ENCODE data around the gene SAP30L. TPM values are rescaled to one million over a fixed set of nuclear protein-coding genes. Genes with fewer than 3 reads are reported as not detected.

Gene SAP30L
- total RNA-seq, 1 experiment from 2014 or later: 53.0 TPM

- Histone ChIP-seq H3K9me2 (ENCODE audit: insufficient read depth) (0 out of 2 replicates have a peak, but pooled peaks cover 3% of the 10 kb centered on the region), H3K4me1 (replicated peaks; ENCODE audit: insufficient read depth) (no peaks in the 10 kb centered on the region), H4K20me1 (ENCODE audit: insufficient read depth) (no peaks in the 10 kb centered on the region), H3K36me3 (ENCODE audit: low read depth) (no peaks in the 10 kb centered on the region), H3K9me3 (ENCODE audit: insufficient read depth, low read depth) (no peaks in the 10 kb centered on the region), H3K79me2 (ENCODE audit: low read depth) (no peaks in the 10 kb centered on the region), H3K4me2 (no peak overlapping the region), H3K27me3 (ENCODE audit: insufficient read depth, low read depth) (peaks cover 6% of the 10 kb centered on the region; the same call in 1 of the 2 replicates), H2AFZ (no peak overlapping the region), H3K27ac (no peak overlapping the region), H3K4me3 (no peak overlapping the region), H3F3A (ENCODE audit: insufficient read depth, low read depth) (no peaks in the 10 kb centered on the region)
- ChIA-PET POLR2A (ENCODE audit: unreplicated experiment) (no interaction called here), CTCF (no interaction called here)
- no TSS peak for BruUV-seq (replicated peaks)
- DNase-seq: no peak
- intact Hi-C loops (cut with micrococcal nuclease; ENCODE audit: unreplicated experiment): loop anchor here (10.0 kb wide), 1 partner anchor 658 kb away; no protein-coding TSS in a partner anchor
- no peak for TF ChIP-seq CTCF (conservative IDR thresholded peaks at IDR 0.05)
- no peak for TF ChIP-seq EZH2 (IDR thresholded peaks at IDR 0.05; ENCODE audit: low read depth)
Observed at GRCh38 chr5:154493274-154493673, 47.5 kb downstream of the SAP30L start.

- Histone ChIP-seq H3K4me3 (no peak overlapping the region), H3K4me2 (no peak overlapping the region), H3K9me3 (ENCODE audit: insufficient read depth, low read depth) (no peaks in the 10 kb centered on the region), H3K4me1 (replicated peaks; ENCODE audit: insufficient read depth) (no peaks in the 10 kb centered on the region), H3K36me3 (ENCODE audit: low read depth) (no peaks in the 10 kb centered on the region), H3K27me3 (ENCODE audit: insufficient read depth, low read depth) (peaks cover 6% of the 10 kb centered on the region; the same call in 1 of the 2 replicates), H3K9me2 (ENCODE audit: insufficient read depth) (0 out of 2 replicates have a peak, but pooled peaks cover 3% of the 10 kb centered on the region), H3K27ac (no peak overlapping the region), H2AFZ (no peak overlapping the region), H3F3A (ENCODE audit: insufficient read depth, low read depth) (no peaks in the 10 kb centered on the region), H4K20me1 (ENCODE audit: insufficient read depth) (no peaks in the 10 kb centered on the region), H3K79me2 (ENCODE audit: low read depth) (no peaks in the 10 kb centered on the region)
- no TSS peak for BruUV-seq (replicated peaks)
- CTCF ChIA-PET: no interaction called here
- intact Hi-C loops (cut with micrococcal nuclease; ENCODE audit: unreplicated experiment): loop anchor here (10.0 kb wide), 1 partner anchor 659 kb away; no protein-coding TSS in a partner anchor
- DNase-seq: no peak
- TF ChIP-seq EZH2 (IDR thresholded peaks at IDR 0.05; ENCODE audit: low read depth) (no peak), CTCF (conservative IDR thresholded peaks at IDR 0.05) (no peak)
- POLR2A ChIA-PET (ENCODE audit: unreplicated experiment): no interaction called here
Observed at GRCh38 chr5:154494036-154494435, 48.2 kb downstream of the SAP30L start.

- intact Hi-C loops (cut with micrococcal nuclease; ENCODE audit: unreplicated experiment): loop anchor here (10.0 kb wide), 1 partner anchor 664 kb away; no protein-coding TSS in a partner anchor
- ChIA-PET POLR2A (ENCODE audit: unreplicated experiment) (no interaction called here), CTCF (no interaction called here)
- H4K20me1 ChIP-seq (ENCODE audit: insufficient read depth): no peaks in the 10 kb centered on the region
- no TSS peak for BruUV-seq (replicated peaks)
- no peaks in the 10 kb centered on the region for H3F3A ChIP-seq (ENCODE audit: insufficient read depth, low read depth)
- H3K4me3 ChIP-seq: no peak overlapping the region
- no peaks in the 10 kb centered on the region for H3K9me3 ChIP-seq (ENCODE audit: insufficient read depth, low read depth)
- no peak overlapping the region for H3K27ac ChIP-seq
- TF ChIP-seq EZH2 (IDR thresholded peaks at IDR 0.05; ENCODE audit: low read depth) (no peak), CTCF (conservative IDR thresholded peaks at IDR 0.05) (no peak)
- H3K36me3 ChIP-seq (ENCODE audit: low read depth): no peaks in the 10 kb centered on the region
- DNase-seq: no peak
- peaks cover 6% of the 10 kb centered on the region; the same call in 1 of the 2 replicates for H3K27me3 ChIP-seq (ENCODE audit: insufficient read depth, low read depth)
- no peaks in the 10 kb centered on the region for H3K4me1 ChIP-seq (replicated peaks; ENCODE audit: insufficient read depth)
- no peak overlapping the region for H3K4me2 ChIP-seq
- H3K79me2 ChIP-seq (ENCODE audit: low read depth): no peaks in the 10 kb centered on the region
- H3K9me2 ChIP-seq (ENCODE audit: insufficient read depth): 0 out of 2 replicates have a peak, but pooled peaks cover 3% of the 10 kb centered on the region
- no peak overlapping the region for H2AFZ ChIP-seq
Observed at GRCh38 chr5:154498591-154498990, 52.8 kb downstream of the SAP30L start.

All from PC-9 (cell line).